Activated CD8-positive, alpha-beta T cell treated with anti-CD3 and anti-CD28 coated beads for 36 hours (primary cell): ENCODE results near the gene ZNF329. TPM values are rescaled to one million over a fixed set of nuclear protein-coding genes. Genes with fewer than 3 reads are reported as not detected.

Source experiments
- ATAC-seq: fragments of 200-7000 bp; cut with Tn5 transposase; one replicate; pipeline ENCODE4 v1.10.0; 2021; ENCODE audit warnings: mild to moderate bottlenecking, moderate library complexity
- CTCF ChIA-PET: fragments of 350-600 bp; sonication (Branson Sonifier 250); formaldehyde crosslinking; loops from one replicate; lab custom pipeline; 2021; ENCODE audit warnings: antibody characterized with exemption; lab: Charles Lee
- POLR2A ChIA-PET: fragments of 350-600 bp; sonication (Branson Sonifier 250); formaldehyde crosslinking; loops from one replicate; lab custom pipeline; 2021; ENCODE audit warnings: antibody characterized with exemption; lab: Charles Lee
- DNase-seq: peaks from one replicate; pipeline ENCODE4 v3.0.0-alpha.2; 2020
- H3K27ac Mint-ChIP-seq: one replicate; pipeline ENCODE4 v1.8.0; 2021; ENCODE audit warnings: mild to moderate bottlenecking, mixed read lengths
- H3K27me3 Mint-ChIP-seq: one replicate; pipeline ENCODE4 v1.8.0; 2021; ENCODE audit warnings: mixed read lengths
- H3K36me3 Mint-ChIP-seq: one replicate; pipeline ENCODE4 v1.8.0; 2021; ENCODE audit warnings: low read depth, mixed read lengths
- H3K4me1 Mint-ChIP-seq: one replicate; pipeline ENCODE4 v1.8.0; 2021; ENCODE audit warnings: low read depth, mixed read lengths
- H3K4me3 Mint-ChIP-seq: one replicate; pipeline ENCODE4 v1.8.0; 2021; ENCODE audit warnings: mild to moderate bottlenecking, moderate library complexity, mixed read lengths
- H3K9me3 Mint-ChIP-seq: one replicate; pipeline ENCODE4 v1.8.0; 2021; ENCODE audit warnings: mixed read lengths
- intact Hi-C: fragments of 100-400 bp; cut with micrococcal nuclease; formaldehyde crosslinking; loops from one replicate; pipeline ENCODE4 v1.10.0; 2022
- total RNA-seq, 2 experiments: library from RNA; stranded (reverse); gene quantifications; one replicate each; pipeline ENCODE4 v1.2.3, GENCODE V29; 2021
- TF ChIP-seq, protein P1 (sequence below): fragments of 200-600 bp; IDR thresholded peaks from one replicate; pipeline ENCODE4 v1.8.0; 2022; ENCODE audit warnings: antibody characterized with exemption, mild to moderate bottlenecking

ZNF329 gene
- total RNA-seq, 2 experiments from 2014 or later: 6.0 to 6.2 TPM

DNA sequence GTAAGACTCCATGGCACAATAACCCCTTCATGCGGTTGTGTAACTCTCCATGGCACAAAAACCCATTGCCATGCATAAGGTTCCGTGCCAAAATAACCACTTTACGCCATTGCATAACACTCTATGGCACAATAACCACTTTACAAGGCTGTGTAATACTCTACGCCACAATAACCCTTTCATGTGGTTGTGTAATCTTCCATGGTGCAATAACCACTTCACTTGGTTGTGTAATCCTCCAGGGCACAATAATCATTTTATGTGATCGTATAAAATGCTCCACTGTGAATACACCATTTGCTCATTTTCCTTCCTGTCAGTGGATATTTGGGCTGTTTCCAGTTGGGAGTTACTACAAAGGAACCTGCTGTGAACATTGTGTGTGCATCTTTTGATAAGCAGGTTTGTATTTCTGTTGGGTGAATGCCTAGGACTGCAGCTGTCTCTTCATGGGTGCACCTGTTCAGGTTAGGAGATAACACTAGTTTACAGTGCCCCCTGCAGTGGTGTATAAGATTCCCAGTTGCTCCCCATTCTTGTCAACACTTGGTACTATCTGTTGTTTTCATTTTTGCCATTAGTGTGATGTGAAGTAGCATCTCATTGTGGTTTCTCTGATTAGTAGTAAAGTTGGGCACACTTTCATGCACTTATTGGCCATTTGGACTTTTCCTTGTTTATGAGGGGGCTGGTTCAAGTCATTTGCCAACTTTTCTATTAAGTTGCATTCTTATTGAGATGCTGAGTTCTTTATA lies 31.4 kb downstream of the ZNF329 start:
- peaks cover 45% of the 10 kb centered on the region for H3K36me3 Mint-ChIP-seq
- H3K4me1 Mint-ChIP-seq: no peaks in the 10 kb centered on the region
- DNase-seq (no peak), ATAC-seq (no peak)
- H3K27ac Mint-ChIP-seq: no peak overlapping the region
- no peak overlapping the region for H3K4me3 Mint-ChIP-seq
- ChIA-PET POLR2A (no interaction called here), CTCF (no interaction called here)
- H3K9me3 Mint-ChIP-seq: peaks cover 75% of the 10 kb centered on the region
- intact Hi-C loops: no loop called here
- TF ChIP-seq, protein P1, sequence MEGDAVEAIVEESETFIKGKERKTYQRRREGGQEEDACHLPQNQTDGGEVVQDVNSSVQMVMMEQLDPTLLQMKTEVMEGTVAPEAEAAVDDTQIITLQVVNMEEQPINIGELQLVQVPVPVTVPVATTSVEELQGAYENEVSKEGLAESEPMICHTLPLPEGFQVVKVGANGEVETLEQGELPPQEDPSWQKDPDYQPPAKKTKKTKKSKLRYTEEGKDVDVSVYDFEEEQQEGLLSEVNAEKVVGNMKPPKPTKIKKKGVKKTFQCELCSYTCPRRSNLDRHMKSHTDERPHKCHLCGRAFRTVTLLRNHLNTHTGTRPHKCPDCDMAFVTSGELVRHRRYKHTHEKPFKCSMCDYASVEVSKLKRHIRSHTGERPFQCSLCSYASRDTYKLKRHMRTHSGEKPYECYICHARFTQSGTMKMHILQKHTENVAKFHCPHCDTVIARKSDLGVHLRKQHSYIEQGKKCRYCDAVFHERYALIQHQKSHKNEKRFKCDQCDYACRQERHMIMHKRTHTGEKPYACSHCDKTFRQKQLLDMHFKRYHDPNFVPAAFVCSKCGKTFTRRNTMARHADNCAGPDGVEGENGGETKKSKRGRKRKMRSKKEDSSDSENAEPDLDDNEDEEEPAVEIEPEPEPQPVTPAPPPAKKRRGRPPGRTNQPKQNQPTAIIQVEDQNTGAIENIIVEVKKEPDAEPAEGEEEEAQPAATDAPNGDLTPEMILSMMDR: no peak
- H3K27me3 Mint-ChIP-seq: peaks cover 8% of the 10 kb centered on the region

DNA sequence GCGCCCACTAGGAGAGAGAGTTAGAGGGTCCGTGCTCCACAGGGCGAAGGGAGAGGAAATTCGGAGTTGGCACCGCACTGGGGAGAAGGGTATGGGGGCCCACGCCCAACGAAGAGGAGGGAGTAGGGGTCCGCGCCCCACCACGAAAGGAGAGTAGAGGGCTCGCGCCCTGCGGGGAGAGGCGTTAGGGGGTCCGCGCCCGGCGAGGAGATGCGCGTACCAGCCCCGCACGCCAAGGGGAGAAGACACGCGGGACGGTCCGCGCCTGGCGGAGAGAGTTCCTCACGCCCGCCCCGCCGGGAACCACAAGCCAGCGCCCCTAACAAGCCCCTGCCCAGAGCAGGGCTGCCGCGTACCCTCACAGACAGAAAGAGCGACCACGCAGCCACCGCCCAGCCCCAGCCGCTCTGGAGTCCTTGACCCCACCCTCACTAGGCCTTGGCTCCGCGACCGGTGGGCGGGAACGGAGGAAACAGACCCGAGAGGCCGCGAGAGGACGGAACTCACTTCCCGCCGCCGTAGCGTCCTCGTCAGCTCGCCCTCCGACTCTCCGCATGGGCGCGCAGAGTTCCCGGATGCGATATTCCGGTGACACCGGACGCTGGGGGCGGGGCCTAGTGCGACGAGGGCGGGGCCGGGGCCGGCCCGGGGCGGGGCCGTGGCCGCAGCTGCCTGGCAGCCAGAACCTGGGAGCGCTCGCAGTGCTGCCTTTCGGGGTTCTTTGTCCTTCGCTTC lies 32.6 kb downstream of the ZNF329 start:
- Mint-ChIP-seq H3K4me1 (no peaks in the 10 kb centered on the region), H3K9me3 (peaks cover 72% of the 10 kb centered on the region), H3K36me3 (peaks cover 45% of the 10 kb centered on the region), H3K4me3 (no peak overlapping the region), H3K27me3 (peaks cover 8% of the 10 kb centered on the region), H3K27ac (no peak overlapping the region)
- CTCF ChIA-PET: no interaction called here
- POLR2A ChIA-PET: no interaction called here
- intact Hi-C loops: no loop called here
- ATAC-seq: no peak
- peak; percentile 13 for DNase-seq
- TF ChIP-seq, protein P1: no peak

DNA sequence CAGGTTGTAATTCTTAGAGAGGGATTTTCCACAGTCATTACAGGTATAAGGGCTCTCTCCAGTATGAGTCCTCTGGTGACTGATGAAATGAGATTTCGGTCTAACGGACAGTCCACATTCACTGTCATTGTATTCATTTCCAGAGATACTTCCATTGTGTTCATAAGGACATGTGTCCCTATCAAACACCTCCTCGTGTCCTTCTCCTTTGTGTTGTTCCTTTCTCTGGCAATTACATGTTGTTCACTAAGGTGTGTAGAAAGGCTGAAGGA lies 42.1 kb downstream of the ZNF329 start:
- ChIA-PET POLR2A (no interaction called here), CTCF (no interaction called here)
- Mint-ChIP-seq H3K4me1 (no peaks in the 10 kb centered on the region), H3K27ac (no peak overlapping the region), H3K36me3 (peaks cover 28% of the 10 kb centered on the region), H3K9me3 (peaks cover 54% of the 10 kb centered on the region), H3K27me3 (no peaks in the 10 kb centered on the region), H3K4me3 (no peak overlapping the region)
- DNase-seq: no peak
- ATAC-seq: no peak
- TF ChIP-seq, protein P1: no peak
- intact Hi-C loops: no loop called here

DNA sequence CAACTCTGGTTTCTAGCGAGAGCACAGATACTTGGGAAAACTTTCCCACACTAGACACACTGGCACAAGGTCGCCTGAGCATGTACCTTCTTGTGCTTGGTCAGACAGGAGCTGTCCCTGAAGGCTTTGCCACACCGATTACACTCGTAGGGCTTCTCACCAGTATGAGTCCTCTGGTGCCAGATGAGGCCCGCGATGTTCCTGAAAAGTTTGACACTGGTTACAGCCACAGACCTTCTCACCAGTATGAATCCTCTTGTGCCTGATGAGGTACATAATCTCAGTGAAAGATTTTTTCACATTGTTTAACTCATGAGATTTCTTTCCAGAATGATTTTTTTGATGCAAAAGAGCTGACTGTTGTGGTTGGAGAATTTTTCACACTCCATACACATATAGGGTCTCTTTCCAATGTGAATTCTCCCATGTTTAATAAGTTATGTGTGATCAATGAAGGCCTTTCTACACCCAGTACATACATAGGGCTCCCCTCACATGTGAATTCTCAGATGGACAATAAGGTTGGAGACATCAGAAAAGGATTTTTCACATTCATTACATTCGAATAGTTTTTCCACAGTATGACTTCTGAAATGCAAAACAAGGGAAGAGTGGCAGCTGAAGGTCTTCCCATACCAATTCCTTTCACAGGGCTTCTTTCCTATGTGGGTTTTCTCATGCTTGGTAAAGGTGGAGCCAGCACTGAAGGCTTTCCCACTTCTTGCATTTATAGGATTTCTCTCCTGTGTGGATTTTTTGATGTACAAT lies 42.6 kb downstream of the ZNF329 start:
- Mint-ChIP-seq H3K36me3 (peaks cover 28% of the 10 kb centered on the region), H3K27ac (no peak overlapping the region), H3K4me1 (no peaks in the 10 kb centered on the region), H3K27me3 (no peaks in the 10 kb centered on the region), H3K4me3 (no peak overlapping the region), H3K9me3 (peaks cover 53% of the 10 kb centered on the region)
- ChIA-PET CTCF (no interaction called here), POLR2A (no interaction called here)
- intact Hi-C loops: no loop called here
- TF ChIP-seq, protein P1: no peak
- DNase-seq (no peak), ATAC-seq (no peak)

DNA sequence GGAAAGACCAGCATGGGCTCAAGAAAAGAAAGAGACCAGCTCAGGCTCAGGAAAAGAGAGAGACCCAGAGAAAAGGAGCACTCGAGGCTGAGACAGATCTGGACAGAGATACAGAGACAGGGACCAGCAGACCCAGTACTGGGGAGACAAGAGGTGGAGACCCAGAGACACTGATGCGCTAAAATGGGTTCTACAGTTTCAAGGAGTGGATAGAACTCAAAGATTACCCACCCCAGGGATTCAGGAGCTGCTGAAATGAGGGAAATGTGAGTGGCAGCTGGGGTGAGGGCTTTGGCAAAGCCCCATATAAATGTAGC lies 51.9 kb downstream of the ZNF329 start:
- CTCF ChIA-PET: interaction anchor here (2.3 kb wide), 1 partner anchor 57 kb away, joined by 6 read pairs; no protein-coding TSS in a partner anchor

More for the DNA sequence above, 51.9 kb downstream of the ZNF329 start:
- POLR2A ChIA-PET: no interaction called here
- peaks cover 10% of the 10 kb centered on the region for H3K4me1 Mint-ChIP-seq
- H3K9me3 Mint-ChIP-seq: peaks cover 21% of the 10 kb centered on the region
- TF ChIP-seq, protein P1: no peak
- H3K4me3 Mint-ChIP-seq: peak overlapping the region; percentile 76
- no peak for DNase-seq
- peak overlapping the region; percentile 96 for H3K27ac Mint-ChIP-seq
- no peaks in the 10 kb centered on the region for H3K27me3 Mint-ChIP-seq
- intact Hi-C loops: no loop called here
- ATAC-seq: no peak
- peaks cover 34% of the 10 kb centered on the region for H3K36me3 Mint-ChIP-seq
